Measurements from ENCODE around the gene ADAMTS16. TPM values are rescaled to one million over a fixed set of nuclear protein-coding genes. Genes with fewer than 3 reads are reported as not detected.

The ADAMTS16 gene
- total RNA-seq, 3 donors from 2014 or later = 0.15 to 1.3 (median 0.33) TPM

GRCh38 chr5:5191906-5192305 lies 51.8 kb downstream of the ADAMTS16 start:
- Histone ChIP-seq H3K4me3 (no peak overlapping the region), H3K4me1 (no peaks in the 10 kb centered on the region), H3K36me3 (no peaks in the 10 kb centered on the region), H3K27me3 (no peaks in the 10 kb centered on the region), H3K9me3 (no peaks in the 10 kb centered on the region), H3K27ac (no peak overlapping the region)
- intact Hi-C loops (cut with DNase I; ENCODE audit: low total_unique reads) = no loop called here
- TF ChIP-seq POLR2A (IDR thresholded peaks at IDR 0.05) = no peak
- no peak for TF ChIP-seq CTCF (IDR thresholded peaks at IDR 0.05)
- no peak for TF ChIP-seq POLR2AphosphoS5 (IDR thresholded peaks at IDR 0.05)
- DNase-seq (ENCODE audit: low spot score in 2 of 2) = no peak

DNA sequence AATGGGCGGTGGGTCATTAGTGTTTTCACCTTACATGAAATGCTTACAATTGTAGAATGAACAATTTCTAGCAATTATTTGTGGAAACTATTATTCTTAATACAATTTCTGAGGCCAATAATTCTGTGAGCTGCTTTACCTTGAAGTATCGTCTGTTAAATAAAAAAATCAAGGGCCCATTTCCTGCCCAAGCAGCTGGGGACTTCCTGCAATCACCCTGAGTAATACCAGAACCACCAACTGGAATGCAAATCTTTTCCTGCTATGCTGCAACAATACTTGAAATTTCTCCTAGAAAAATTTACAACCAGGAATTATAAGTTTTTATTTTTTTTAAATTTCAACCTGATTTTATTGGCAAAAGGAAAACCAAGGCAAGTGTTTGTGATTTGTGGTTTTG lies 52.6 kb downstream of the ADAMTS16 start:
- intact Hi-C loops (cut with DNase I; ENCODE audit: low total_unique reads) = no loop called here
- no peak overlapping the region for H3K27ac ChIP-seq
- no peak for DNase-seq (ENCODE audit: low spot score in 2 of 2)
- TF ChIP-seq POLR2A (IDR thresholded peaks at IDR 0.05) (no peak), CTCF (IDR thresholded peaks at IDR 0.05) (no peak), POLR2AphosphoS5 (IDR thresholded peaks at IDR 0.05) (no peak)
- H3K4me1 ChIP-seq = no peaks in the 10 kb centered on the region
- H3K36me3 ChIP-seq = no peaks in the 10 kb centered on the region
- no peak overlapping the region for H3K4me3 ChIP-seq
- no peaks in the 10 kb centered on the region for H3K9me3 ChIP-seq
- no peaks in the 10 kb centered on the region for H3K27me3 ChIP-seq

- intact Hi-C loops (cut with DNase I; ENCODE audit: low total_unique reads) = no loop called here
Measured at GRCh38 chr5:5195128-5195918, 55.2 kb downstream of the ADAMTS16 start.

GRCh38 chr5:5198135-5198534 lies 58.0 kb downstream of the ADAMTS16 start:
- no peaks in the 10 kb centered on the region for H3K36me3 ChIP-seq
- H3K4me1 ChIP-seq = no peaks in the 10 kb centered on the region
- H3K9me3 ChIP-seq = no peaks in the 10 kb centered on the region
- intact Hi-C loops (cut with DNase I; ENCODE audit: low total_unique reads) = no loop called here
- TF ChIP-seq POLR2A (IDR thresholded peaks at IDR 0.05) = no peak
- no peak for TF ChIP-seq CTCF (IDR thresholded peaks at IDR 0.05)
- no peak for TF ChIP-seq POLR2AphosphoS5 (IDR thresholded peaks at IDR 0.05)
- H3K4me3 ChIP-seq = no peak overlapping the region
- DNase-seq (ENCODE audit: low spot score in 2 of 2) = no peak
- no peaks in the 10 kb centered on the region for H3K27me3 ChIP-seq
- H3K27ac ChIP-seq = no peak overlapping the region

More at GRCh38 chr5:5195128-5195918, 55.2 kb downstream of the ADAMTS16 start:
- H3K9me3 ChIP-seq = no peaks in the 10 kb centered on the region
- no peaks in the 10 kb centered on the region for H3K4me1 ChIP-seq
- H3K4me3 ChIP-seq = no peak overlapping the region
- no peak for TF ChIP-seq CTCF (IDR thresholded peaks at IDR 0.05)
- no peak for TF ChIP-seq POLR2A (IDR thresholded peaks at IDR 0.05)
- no peak for TF ChIP-seq POLR2AphosphoS5 (IDR thresholded peaks at IDR 0.05)
- no peaks in the 10 kb centered on the region for H3K27me3 ChIP-seq
- DNase-seq (ENCODE audit: low spot score in 2 of 2) = no peak
- no peaks in the 10 kb centered on the region for H3K36me3 ChIP-seq
- no peak overlapping the region for H3K27ac ChIP-seq

GRCh38 chr5:5198815-5199214 lies 58.7 kb downstream of the ADAMTS16 start:
- H3K9me3 ChIP-seq = no peaks in the 10 kb centered on the region
- TF ChIP-seq CTCF (IDR thresholded peaks at IDR 0.05) (no peak), POLR2A (IDR thresholded peaks at IDR 0.05) (no peak), POLR2AphosphoS5 (IDR thresholded peaks at IDR 0.05) (no peak)
- intact Hi-C loops (cut with DNase I; ENCODE audit: low total_unique reads) = no loop called here
- no peak for DNase-seq (ENCODE audit: low spot score in 2 of 2)
- H3K27me3 ChIP-seq = no peaks in the 10 kb centered on the region
- no peak overlapping the region for H3K27ac ChIP-seq
- H3K36me3 ChIP-seq = no peaks in the 10 kb centered on the region
- no peaks in the 10 kb centered on the region for H3K4me1 ChIP-seq
- no peak overlapping the region for H3K4me3 ChIP-seq
